Heart right ventricle (tissue), 16 donors: Measurements from ENCODE around the gene HERC5. TPM values are rescaled to one million over a fixed set of nuclear protein-coding genes. Genes with fewer than 3 reads are reported as not detected.
"Not testable (repeated sequence)": the region's sequence is repeated elsewhere in the genome, so short reads cannot be mapped to it uniquely, and the experiment has no call there.

Source experiments
- ATAC-seq, 8 donors: fragments of 200-7000 bp; cut with Tn5 transposase; one replicate each; pipeline ENCODE4 v1.9.1; 2020; ENCODE audit warnings: mild to moderate bottlenecking in 8 of 8, moderate library complexity in 8 of 8, moderate number of reproducible peaks in 1 of 8
- DNase-seq, 2 donors: peaks; one replicate each; pipeline ENCODE4 v3.0.0-alpha.2; 2020
- H3K27ac ChIP-seq, 10 donors: fragments of 200-600 bp; sonication (generic) in 2 of 10; one replicate each; pipeline versions ENCODE4 v1.5.0 to v1.8.0; 2020 to 2022; ENCODE audit warnings: mild to moderate bottlenecking in 3 of 10
- H3K27me3 ChIP-seq, 7 donors: fragments of 200-600 bp; one replicate each; pipeline ENCODE4 v1.8.0; 2021 to 2022; ENCODE audit warnings: mild to moderate bottlenecking in 2 of 7
- H3K36me3 ChIP-seq, 9 donors: fragments of 200-600 bp; sonication (generic) in 1 of 9; one replicate each; pipeline versions ENCODE4 v1.5.0 to v1.8.0; 2020 to 2022; ENCODE audit warnings: mild to moderate bottlenecking in 2 of 9
- H3K4me1 ChIP-seq, 9 donors: fragments of 200-600 bp; sonication (generic) in 1 of 9; one replicate each; pipeline versions ENCODE4 v1.5.0 to v1.8.0; 2020 to 2022; ENCODE audit warnings: mild to moderate bottlenecking in 4 of 9
- H3K4me3 ChIP-seq, 10 donors: fragments of 200-600 bp; sonication (generic) in 2 of 10; one replicate each; pipeline versions ENCODE4 v1.5.0 to v1.8.0; 2020 to 2022; ENCODE audit warnings: mild to moderate bottlenecking in 7 of 10, moderate library complexity in 2 of 10
- H3K9me3 ChIP-seq, 11 donors: fragments of 200-600 bp in 10 of 11; sonication (generic) in 2 of 11; one replicate each; pipeline versions ENCODE4 v1.5.0 to v1.8.0; 2013 to 2022; ENCODE audit warnings: mild to moderate bottlenecking in 2 of 11, control low read depth in 1 of 11, moderate library complexity in 1 of 11
- WGBS, 2 donors: extraction: QIAGEN DNeasy Blood & Tissue Kit; methylation state at CpG; one replicate each; pipeline ENCODE4 v1.1.7; 2013; ENCODE audit warnings: inconsistent platforms in 1 of 2; 5-methylcytosine and 5-hydroxymethylcytosine counted together
- intact Hi-C, 10 donors: fragments of 100-400 bp; cut with DNase I; formaldehyde crosslinking; loops; one replicate each; pipeline versions ENCODE4 v1.11.1 to v1.14.2; 2022
- polyA plus RNA-seq, 2 donors: library from polyadenylated mRNA; stranded (reverse); fragments of 200-250 nt; gene quantifications; one replicate each; pipeline ENCODE4 v1.2.3, GENCODE V29; 2013
- total RNA-seq, 10 donors: library from RNA; stranded (reverse); fragmentation: NEBNext Ultra II Directional in 3 of 10; extraction: Animal tissue kit (Norgen Biotek cat#: 25700) in 3 of 10; gene quantifications; one replicate each; pipeline versions ENCODE4 v1.2.1 to v1.2.4, GENCODE V29; 2021 to 2023
- TF ChIP-seq, protein P1 (sequence below), 9 donors: fragments of 200-600 bp; sonication (generic) in 2 of 9; IDR thresholded peaks; one replicate each; pipeline versions ENCODE4 v1.5.0 to v1.8.0; 2021 to 2022; ENCODE audit warnings: antibody characterized with exemption in 9 of 9, mild to moderate bottlenecking in 5 of 9, moderate library complexity in 1 of 9
- donor health status: Arrhythmogenic right ventricular cardiomyopathy.
- donor health status: ischemic (EF 13 %, LVEDD 7.1; RV severe dilation, severe dysfunction).
- donor health status: healthy with polysubstance abuse.
- donor health status: DM: no; HTN: yes; CAD: no.
- donor health status: DM: no; HTN: no; CAD: no.
- donor health status: ischemic (EF 25% LVEDD 6.9; RV normal size, moderate dysfunction).
- donor health status: ischemic (EF 25% LVEDD 5.7; RV mildly dilated, moderate dysfunction).
- donor health status: healthy.
- donor health status: DM: yes; HTN: yes; CAD: no.
- donor health status: Ischemic cardiomyopathy.
- donor health status: ischemic (EF 35%, LVEDD 5.7; RV mildly dilated, moderate dysfunction).
- donor health status: nonischemic (EF 11% LVEDD 7.7; RV severe dilation, severe dysfunction).
- donor health status: DM: yes; HTN: yes; CAD: no.
- donor health status: PGD.
- donor health status: ischemic (EF 29% LVEDD 5.4; RV normal size, mild dysfunction).
- donor health status: nonischemic (EF 23%, LVEDD 6.1; RV moderate dilation, normal function).

HERC5 gene
- total and polyA plus RNA-seq, 12 donors: 0.84 to 4.7 (median 2.3) TPM

DNA sequence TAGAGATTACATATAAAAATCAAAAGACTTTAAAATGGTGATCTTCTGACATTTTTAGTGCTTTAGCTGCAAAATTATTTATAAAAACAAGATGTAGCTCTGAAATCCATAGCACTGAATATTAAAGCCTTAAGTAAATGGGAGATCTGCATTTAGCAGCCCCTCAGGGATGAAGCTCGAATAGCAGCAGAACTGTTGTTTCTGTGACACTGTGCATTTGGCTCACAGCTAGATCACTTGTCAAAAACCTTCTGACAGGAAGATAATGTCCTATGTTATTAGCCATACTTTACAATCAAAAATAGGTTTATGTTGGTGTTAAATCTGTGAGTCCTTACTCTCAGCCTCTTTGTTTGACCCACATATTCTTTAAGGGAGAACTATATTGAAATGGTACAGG lies 80.8 kb downstream of the HERC5 start:
- TF ChIP-seq, protein P1, sequence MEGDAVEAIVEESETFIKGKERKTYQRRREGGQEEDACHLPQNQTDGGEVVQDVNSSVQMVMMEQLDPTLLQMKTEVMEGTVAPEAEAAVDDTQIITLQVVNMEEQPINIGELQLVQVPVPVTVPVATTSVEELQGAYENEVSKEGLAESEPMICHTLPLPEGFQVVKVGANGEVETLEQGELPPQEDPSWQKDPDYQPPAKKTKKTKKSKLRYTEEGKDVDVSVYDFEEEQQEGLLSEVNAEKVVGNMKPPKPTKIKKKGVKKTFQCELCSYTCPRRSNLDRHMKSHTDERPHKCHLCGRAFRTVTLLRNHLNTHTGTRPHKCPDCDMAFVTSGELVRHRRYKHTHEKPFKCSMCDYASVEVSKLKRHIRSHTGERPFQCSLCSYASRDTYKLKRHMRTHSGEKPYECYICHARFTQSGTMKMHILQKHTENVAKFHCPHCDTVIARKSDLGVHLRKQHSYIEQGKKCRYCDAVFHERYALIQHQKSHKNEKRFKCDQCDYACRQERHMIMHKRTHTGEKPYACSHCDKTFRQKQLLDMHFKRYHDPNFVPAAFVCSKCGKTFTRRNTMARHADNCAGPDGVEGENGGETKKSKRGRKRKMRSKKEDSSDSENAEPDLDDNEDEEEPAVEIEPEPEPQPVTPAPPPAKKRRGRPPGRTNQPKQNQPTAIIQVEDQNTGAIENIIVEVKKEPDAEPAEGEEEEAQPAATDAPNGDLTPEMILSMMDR (IDR thresholded peaks at IDR 0.05): no peak
- Histone ChIP-seq H3K36me3 (no peaks in the 10 kb centered on the region), H3K9me3 (no peaks in the 10 kb centered on the region), H3K27me3 (no peaks in the 10 kb centered on the region), H3K4me1 (peaks cover 0 to 12% (median 5%) of the 10 kb centered on the region in 9 donors), H3K27ac (no peak overlapping the region), H3K4me3 (no peak overlapping the region)
- intact Hi-C loops: loop anchor here in 9 of 10 donors (2.0 to 10.0 kb wide), 6 partner anchors 71 to 487 kb away; no protein-coding TSS in a partner anchor
- 63 to 73% methylated on average over 1 of the region's 1 CpG for WGBS, 2 donors
- ATAC-seq: no peak
- DNase-seq: no peak

DNA sequence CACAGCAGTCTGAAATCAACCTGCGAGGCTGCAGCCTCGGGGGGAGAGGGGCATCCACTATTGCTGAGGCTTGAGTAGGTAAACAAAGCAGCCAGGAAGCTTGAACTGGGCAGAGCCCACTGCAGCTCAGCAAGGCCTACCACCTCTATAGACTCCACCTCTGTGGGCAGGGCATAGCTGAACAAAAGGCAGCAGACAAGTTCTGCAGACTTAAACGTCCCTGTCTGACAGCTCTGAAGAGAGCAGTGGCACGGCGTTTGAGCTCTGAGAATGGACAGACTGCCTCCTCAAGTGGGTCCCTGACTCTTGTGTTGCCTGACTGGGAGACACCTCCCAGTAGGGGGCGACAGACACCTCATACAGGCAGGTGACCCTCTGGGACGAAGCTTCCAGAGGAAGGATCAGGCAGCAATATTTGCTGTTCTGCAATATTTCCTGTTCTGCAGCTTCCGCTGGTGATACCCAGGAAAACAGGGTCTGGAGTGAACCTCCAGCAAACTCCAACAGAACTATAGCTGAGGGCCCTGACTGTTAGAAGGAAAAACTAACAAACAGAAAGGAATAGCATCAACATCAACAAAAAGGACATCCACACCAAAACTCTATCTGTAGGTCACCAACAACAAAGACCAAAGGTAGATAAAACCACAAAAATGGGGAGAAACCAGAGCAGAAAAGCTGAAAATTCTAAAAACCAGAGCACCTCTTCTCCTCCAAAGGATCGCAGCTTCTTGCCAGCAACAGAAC lies 82.6 kb downstream of the HERC5 start:
- TF ChIP-seq, protein P1 (IDR thresholded peaks at IDR 0.05): peak; percentile 45 to 84 (median 77)
- H3K4me1 ChIP-seq: peaks cover 0 to 12% (median 5%) of the 10 kb centered on the region in 9 donors
- H3K9me3 ChIP-seq, H3K27ac ChIP-seq, H3K27me3 ChIP-seq, H3K4me3 ChIP-seq, H3K36me3 ChIP-seq: not testable (repeated sequence)
- WGBS, 2 donors: 25 to 26% methylated on average over 9 of the region's 9 CpGs
- intact Hi-C loops: loop anchor here (1.0 to 10.0 kb wide), 7 partner anchors 69 to 485 kb away; no protein-coding TSS in a partner anchor
- ATAC-seq (peak in 1 of 8 donors; percentile 59), DNase-seq (peak; percentile 73 to 75)

DNA sequence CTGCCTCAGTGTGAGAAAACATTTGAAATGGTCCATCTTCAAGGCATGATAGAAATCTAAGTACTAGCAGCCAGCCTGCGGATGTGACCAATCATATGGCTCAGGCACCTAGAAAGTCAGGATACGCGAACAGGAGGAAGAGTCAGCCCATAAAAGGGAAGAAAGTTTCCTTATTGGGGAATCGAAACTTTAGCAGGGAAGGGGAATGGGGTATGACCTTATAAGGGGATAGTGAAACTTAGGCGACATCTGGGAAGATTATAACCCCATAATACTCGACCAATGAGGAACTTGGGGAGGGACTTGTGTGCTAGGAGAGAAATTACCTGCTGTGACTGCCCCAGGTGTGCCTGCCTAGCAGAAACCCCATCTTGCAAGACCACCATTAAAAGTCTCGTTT lies 92.9 kb downstream of the HERC5 start:
- no peak overlapping the region for H3K4me3 ChIP-seq
- DNase-seq (no peak), ATAC-seq (no peak)
- intact Hi-C loops: no loop called here
- TF ChIP-seq, protein P1 (IDR thresholded peaks at IDR 0.05): no peak
- no peak overlapping the region for H3K27ac ChIP-seq
- H3K4me1 ChIP-seq: no peaks in the 10 kb centered on the region
- no peaks in the 10 kb centered on the region for H3K27me3 ChIP-seq
- H3K9me3 ChIP-seq: no peaks in the 10 kb centered on the region
- H3K36me3 ChIP-seq: no peaks in the 10 kb centered on the region
- 86 to 91% methylated on average over 7 of the region's 7 CpGs for WGBS, 2 donors

Other genes starting within 250 kb of the HERC5 start
- 100 to 1,000 TPM; 160 to 357 (median 282) TPM for gene PPM1K, start 172.6 kb upstream of the HERC5 start, total RNA-seq
- gene PPM1K, start 172.6 kb upstream of the HERC5 start, polyA plus RNA-seq: 10 to 100 TPM; 47.4 to 58.5 TPM
- 10 to 100 TPM in 9 of 10 donors, 1 to 10 TPM in 1; 8.9 to 20.0 (median 15.8) TPM for gene HERC6, start 78.3 kb upstream of the HERC5 start, total RNA-seq
- gene HERC6, start 78.3 kb upstream of the HERC5 start, polyA plus RNA-seq: 1 to 10 TPM; 1.8 to 6.5 TPM
- gene PYURF, start 66.7 kb downstream of the HERC5 start, total RNA-seq: 10 to 100 TPM; 44.6 to 61.6 (median 47.5) TPM
- 10 to 100 TPM; 56.9 to 99.3 TPM for gene PYURF, start 66.7 kb downstream of the HERC5 start, polyA plus RNA-seq
- gene HERC3, start 135.4 kb downstream of the HERC5 start, total RNA-seq: 10 to 100 TPM; 40.6 to 62.6 (median 47.2) TPM
- 10 to 100 TPM in 1 of 2 donors, 1 to 10 TPM in 1; 8.5 to 13.2 TPM for gene HERC3, start 135.4 kb downstream of the HERC5 start, polyA plus RNA-seq
- 1 to 10 TPM; 2.6 to 7.9 (median 6.1) TPM for gene NAP1L5, start 240.7 kb downstream of the HERC5 start, total RNA-seq
- 1 to 10 TPM; 4.1 to 7.6 TPM for gene NAP1L5, start 240.7 kb downstream of the HERC5 start, polyA plus RNA-seq